HG03521 (cell line): ENCODE results near the gene RALB.
A peak's percentile ranks its signal among the peaks of the same experiment; 100 is the strongest.

Source experiments
- ATAC-seq: cut with Tn5 transposase; IDR thresholded peaks from one replicate; pipeline ENCODE4 v1.9.1; 2021; ENCODE audit warnings: mild to moderate bottlenecking, moderate library complexity; ENCODE audit not compliant: unreplicated experiment

The RALB gene

GRCh38 chr2:120261387-120262006 is 8.8 kb downstream of the RALB start:
- ATAC-seq = peak; percentile 49

GRCh38 chr2:120262150-120262549 is 9.5 kb downstream of the RALB start:
- no peak for ATAC-seq

GRCh38 chr2:120262761-120263428 is 10.2 kb downstream of the RALB start:
- no peak for ATAC-seq

- ATAC-seq = no peak
Measured at GRCh38 chr2:120265006-120265405, 12.4 kb downstream of the RALB start.

GRCh38 chr2:120267348-120267747 is 14.7 kb downstream of the RALB start:
- no peak for ATAC-seq

- ATAC-seq = no peak
Measured at GRCh38 chr2:120269076-120269744, 16.6 kb downstream of the RALB start.

GRCh38 chr2:120269816-120270215 is 17.2 kb downstream of the RALB start:
- no peak for ATAC-seq

- ATAC-seq = no peak
Measured at GRCh38 chr2:120271711-120272379, 19.2 kb downstream of the RALB start.

- ATAC-seq = no peak
Measured at GRCh38 chr2:120272763-120273481, 20.3 kb downstream of the RALB start.

GRCh38 chr2:120275617-120276400 is 23.2 kb downstream of the RALB start:
- no peak for ATAC-seq

- no peak for ATAC-seq
Measured at GRCh38 chr2:120277505-120278205, 25.0 kb downstream of the RALB start.

- no peak for ATAC-seq
Measured at GRCh38 chr2:120278901-120279300, 26.2 kb downstream of the RALB start.

- no peak for ATAC-seq
Measured at GRCh38 chr2:120279708-120280107, 27.1 kb downstream of the RALB start.

- ATAC-seq = no peak
Measured at GRCh38 chr2:120283649-120284048, 31.0 kb downstream of the RALB start.

- ATAC-seq = no peak
Measured at GRCh38 chr2:120285056-120285455, 32.4 kb downstream of the RALB start.

- peak; percentile 99 for ATAC-seq
Measured at GRCh38 chr2:120287183-120288015, 34.7 kb downstream of the RALB start.

GRCh38 chr2:120288016-120288373 is 35.3 kb downstream of the RALB start:
- no peak for ATAC-seq

- ATAC-seq = no peak
Measured at GRCh38 chr2:120289221-120289906, 36.7 kb downstream of the RALB start.
